Cardiac muscle cell (in vitro differentiated cells and primary cell): ENCODE measurements around the gene PHF2. TPM values are rescaled to one million over a fixed set of nuclear protein-coding genes. Genes with fewer than 3 reads are reported as not detected.

ENCODE experiments used
- DNase-seq, 2 donors: peaks; one replicate each; pipeline versions ENCODE4 v3.0.0 to v3.0.0-alpha.2; 2010 to 2017; ENCODE audit warnings: low read depth in 1 of 2, low spot score in 1 of 2
- H3K27ac ChIP-seq: fragments of 200-600 bp; sonication (generic); 2 replicates; pipeline ENCODE4 v1.5.1; 2016
- H3K27me3 ChIP-seq: fragments of 200-600 bp; sonication (generic); 2 replicates; pipeline ENCODE4 v1.6.0; 2016; ENCODE audit warnings: control low read depth
- H3K36me3 ChIP-seq: fragments of 200-600 bp; sonication (generic); 2 replicates; pipeline ENCODE4 v1.5.1; 2016; ENCODE audit warnings: control low read depth
- H3K4me1 ChIP-seq: fragments of 200-600 bp; sonication (generic); 2 replicates; pipeline ENCODE4 v1.8.1; 2017; ENCODE audit warnings: low read depth, mild to moderate bottlenecking, mixed run types
- H3K4me3 ChIP-seq: fragments of 200-600 bp; sonication (generic); 2 replicates; pipeline ENCODE4 v1.5.1; 2016; ENCODE audit warnings: mild to moderate bottlenecking
- H3K9me3 ChIP-seq: fragments of 200-600 bp; sonication (generic); 2 replicates; pipeline ENCODE4 v1.5.1; 2017; ENCODE audit warnings: low read depth, mild to moderate bottlenecking, control low read depth
- polyA plus RNA-seq: library from polyadenylated mRNA; unstranded; fragments of >200 nt; fragmentation: Nextera tagmentation; extraction: Ambion mirVana; gene quantifications from 2 replicates; pipeline ENCODE4 v1.2.1, GENCODE V29; 2016
- total RNA-seq: library from RNA; depleted of rRNA; stranded (reverse); fragments of >200 nt; gene quantifications from 2 replicates; pipeline ENCODE4 v1.2.3, GENCODE V29; 2016
- TF ChIP-seq, protein P1 (sequence below): IDR thresholded peaks from 2 replicates; pipeline ENCODE4 v1.5.1; 2012; ENCODE audit warnings: low read depth, mild to moderate bottlenecking, low read length

PHF2 gene
- total and polyA plus RNA-seq, 2 experiments from 2014 or later, result 14.1 to 33.7 TPM

GRCh38 chr9:93650448-93650847, 74.1 kb downstream of the PHF2 start:
- TF ChIP-seq, protein P1, sequence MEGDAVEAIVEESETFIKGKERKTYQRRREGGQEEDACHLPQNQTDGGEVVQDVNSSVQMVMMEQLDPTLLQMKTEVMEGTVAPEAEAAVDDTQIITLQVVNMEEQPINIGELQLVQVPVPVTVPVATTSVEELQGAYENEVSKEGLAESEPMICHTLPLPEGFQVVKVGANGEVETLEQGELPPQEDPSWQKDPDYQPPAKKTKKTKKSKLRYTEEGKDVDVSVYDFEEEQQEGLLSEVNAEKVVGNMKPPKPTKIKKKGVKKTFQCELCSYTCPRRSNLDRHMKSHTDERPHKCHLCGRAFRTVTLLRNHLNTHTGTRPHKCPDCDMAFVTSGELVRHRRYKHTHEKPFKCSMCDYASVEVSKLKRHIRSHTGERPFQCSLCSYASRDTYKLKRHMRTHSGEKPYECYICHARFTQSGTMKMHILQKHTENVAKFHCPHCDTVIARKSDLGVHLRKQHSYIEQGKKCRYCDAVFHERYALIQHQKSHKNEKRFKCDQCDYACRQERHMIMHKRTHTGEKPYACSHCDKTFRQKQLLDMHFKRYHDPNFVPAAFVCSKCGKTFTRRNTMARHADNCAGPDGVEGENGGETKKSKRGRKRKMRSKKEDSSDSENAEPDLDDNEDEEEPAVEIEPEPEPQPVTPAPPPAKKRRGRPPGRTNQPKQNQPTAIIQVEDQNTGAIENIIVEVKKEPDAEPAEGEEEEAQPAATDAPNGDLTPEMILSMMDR, result no peak
- Histone ChIP-seq H3K27ac (no peak overlapping the region), H3K4me1 (no peaks in the 10 kb centered on the region), H3K4me3 (no peak overlapping the region), H3K9me3 (no peaks in the 10 kb centered on the region), H3K36me3 (peaks cover 14% of the 10 kb centered on the region), H3K27me3 (no peaks in the 10 kb centered on the region)
- no peak for DNase-seq

DNA sequence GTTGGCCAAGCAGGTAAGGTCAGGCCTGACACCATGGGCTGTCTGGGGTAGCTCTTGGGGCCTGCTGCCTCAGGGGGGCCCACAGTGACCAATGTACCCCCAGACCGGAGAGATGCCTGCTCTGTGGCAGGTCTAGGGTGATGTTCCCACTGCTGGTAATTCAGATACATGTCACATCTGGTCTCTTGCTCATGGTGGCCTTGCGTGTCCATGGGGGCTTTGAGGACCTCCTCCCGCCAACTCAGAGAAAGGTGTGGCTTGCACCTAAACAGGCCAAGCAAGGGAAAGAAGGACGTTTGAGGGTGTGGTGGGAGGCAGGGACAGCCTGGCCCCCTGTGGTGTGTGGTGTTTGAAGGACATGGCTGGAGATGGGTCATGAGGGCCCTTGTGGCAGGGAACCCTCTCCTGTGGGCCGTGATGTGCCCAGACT, 75.2 kb downstream of the PHF2 start:
- Histone ChIP-seq H3K9me3 (no peaks in the 10 kb centered on the region), H3K4me3 (no peak overlapping the region), H3K27me3 (no peaks in the 10 kb centered on the region), H3K36me3 (peaks cover 14% of the 10 kb centered on the region), H3K4me1 (no peaks in the 10 kb centered on the region), H3K27ac (no peak overlapping the region)
- TF ChIP-seq, protein P1, result no peak
- DNase-seq, result no peak

- DNase-seq, result no peak
- H3K27me3 ChIP-seq, result no peaks in the 10 kb centered on the region
- peaks cover 14% of the 10 kb centered on the region for H3K36me3 ChIP-seq
- TF ChIP-seq, protein P1, result no peak
- H3K4me1 ChIP-seq, result no peaks in the 10 kb centered on the region
- no peaks in the 10 kb centered on the region for H3K9me3 ChIP-seq
- no peak overlapping the region for H3K4me3 ChIP-seq
- no peak overlapping the region for H3K27ac ChIP-seq
Measured at GRCh38 chr9:93652604-93653592, 76.5 kb downstream of the PHF2 start.

DNA sequence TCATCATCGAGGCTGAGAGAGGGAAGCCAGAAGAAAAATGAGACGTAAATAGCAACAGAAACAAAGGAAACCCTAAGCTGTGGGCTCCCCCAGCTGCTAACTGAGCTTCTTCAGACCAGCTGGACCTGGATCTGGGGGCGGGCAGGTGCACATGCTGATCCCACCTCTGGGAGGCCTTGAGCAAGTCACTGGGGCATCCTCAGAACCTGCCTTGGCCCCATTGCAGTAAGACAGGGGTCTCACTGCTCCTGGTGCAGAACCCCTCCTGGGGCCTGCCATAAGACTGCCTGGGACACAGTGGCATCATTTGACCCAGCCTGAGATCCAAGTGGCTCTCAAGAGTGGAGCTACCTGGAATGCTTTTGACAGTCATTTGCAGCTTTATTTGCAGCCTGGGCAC, 77.4 kb downstream of the PHF2 start:
- H3K36me3 ChIP-seq, result peaks cover 14% of the 10 kb centered on the region
- H3K27ac ChIP-seq, result no peak overlapping the region
- no peak for DNase-seq
- H3K4me1 ChIP-seq, result no peaks in the 10 kb centered on the region
- H3K4me3 ChIP-seq, result no peak overlapping the region
- no peaks in the 10 kb centered on the region for H3K9me3 ChIP-seq
- H3K27me3 ChIP-seq, result no peaks in the 10 kb centered on the region
- TF ChIP-seq, protein P1, result no peak

GRCh38 chr9:93654351-93654961, 78.1 kb downstream of the PHF2 start:
- TF ChIP-seq, protein P1, result no peak
- no peaks in the 10 kb centered on the region for H3K27me3 ChIP-seq
- no peak for DNase-seq
- no peak overlapping the region for H3K4me3 ChIP-seq
- no peaks in the 10 kb centered on the region for H3K9me3 ChIP-seq
- peaks cover 13% of the 10 kb centered on the region for H3K36me3 ChIP-seq
- H3K27ac ChIP-seq, result no peak overlapping the region
- H3K4me1 ChIP-seq, result no peaks in the 10 kb centered on the region
